ENCODE measurements around the gene UBE2H. TPM values are rescaled to one million over a fixed set of nuclear protein-coding genes. Genes with fewer than 3 reads are reported as not detected.

Gene UBE2H
- total and polyA plus RNA-seq, 8 donors = 19.2 to 150 (median 49.0) TPM

- peaks cover 13 to 47% (median 33%) of the 10 kb centered on the region in 4 donors for H3K4me1 ChIP-seq
- H3K27ac ChIP-seq = peak overlapping the region; percentile 92 to 100 (median 100)
- DNase-seq = peak; percentile 60 to 82
- intact Hi-C loops (cut with DNase I; ENCODE audit: low total_unique reads) = no loop called here
- H3K36me3 ChIP-seq = no peaks in the 10 kb centered on the region
- H3K27me3 ChIP-seq = no peaks in the 10 kb centered on the region
- H3K4me3 ChIP-seq = peak overlapping the region; percentile 73 to 97 (median 78)
- WGBS, 5 donors = 0% methylated on average over 29 to 43 of the region's 43 CpGs
- H3K9me3 ChIP-seq = no peaks in the 10 kb centered on the region
- TF ChIP-seq EP300 (IDR thresholded peaks at IDR 0.05) (no peak), POLR2AphosphoS5 (IDR thresholded peaks at IDR 0.05) (peak in 1 of 3 donors; percentile 17)
Measured at GRCh38 chr7:129952086-129952652, 591 bp downstream of the UBE2H start.

- peak overlapping the region; percentile 73 to 97 (median 78) for H3K4me3 ChIP-seq
- intact Hi-C loops (cut with DNase I; ENCODE audit: low total_unique reads) = no loop called here
- no peaks in the 10 kb centered on the region for H3K36me3 ChIP-seq
- H3K27me3 ChIP-seq = no peaks in the 10 kb centered on the region
- WGBS, 5 donors = 0 to 3% (median 1%) methylated on average over 8 of the region's 8 CpGs
- H3K27ac ChIP-seq = peak overlapping the region; percentile 92 to 100 (median 100)
- DNase-seq = peak in 1 of 2 donors; percentile 71
- H3K9me3 ChIP-seq = no peaks in the 10 kb centered on the region
- peaks cover 13 to 55% (median 38%) of the 10 kb centered on the region in 4 donors for H3K4me1 ChIP-seq
- TF ChIP-seq CTCF (IDR thresholded peaks at IDR 0.05) (no peak), POLR2AphosphoS5 (IDR thresholded peaks at IDR 0.05) (no peak), POLR2A (IDR thresholded peaks at IDR 0.05) (no peak)
Measured at GRCh38 chr7:129951226-129952085, 1.3 kb downstream of the UBE2H start.

- DNase-seq = peak in 1 of 2 donors; percentile 34
- Histone ChIP-seq H3K36me3 (no peaks in the 10 kb centered on the region), H3K4me1 (peaks cover 13 to 59% (median 41%) of the 10 kb centered on the region in 4 donors), H3K9me3 (no peaks in the 10 kb centered on the region), H3K27ac (peak overlapping the region in 4 of 5 donors; percentile 92 to 100 (median 98)), H3K4me3 (peak overlapping the region; percentile 73 to 97 (median 78)), H3K27me3 (no peaks in the 10 kb centered on the region)
- TF ChIP-seq EP300 (IDR thresholded peaks at IDR 0.05) (no peak), POLR2A (IDR thresholded peaks at IDR 0.05) (no peak), POLR2AphosphoS5 (IDR thresholded peaks at IDR 0.05) (no peak), CTCF (IDR thresholded peaks at IDR 0.05) (no peak)
- intact Hi-C loops (cut with DNase I; ENCODE audit: low total_unique reads) = no loop called here
- 6 to 22% (median 10%) methylated on average over 1 of the region's 1 CpG for WGBS, 5 donors
Measured at GRCh38 chr7:129950933-129951225, 1.9 kb downstream of the UBE2H start.

GRCh38 chr7:129950191-129950932 lies 2.4 kb downstream of the UBE2H start:
- Histone ChIP-seq H3K27me3 (no peaks in the 10 kb centered on the region), H3K4me1 (peaks cover 13 to 64% (median 44%) of the 10 kb centered on the region in 4 donors), H3K36me3 (no peaks in the 10 kb centered on the region), H3K4me3 (peak overlapping the region; percentile 73 to 97 (median 78)), H3K27ac (peak overlapping the region; percentile 82 to 100 (median 97)), H3K9me3 (no peaks in the 10 kb centered on the region)
- peak in 1 of 2 donors; percentile 68 for DNase-seq
- TF ChIP-seq EP300 (IDR thresholded peaks at IDR 0.05) (no peak), CTCF (IDR thresholded peaks at IDR 0.05) (no peak), POLR2A (IDR thresholded peaks at IDR 0.05) (no peak), POLR2AphosphoS5 (IDR thresholded peaks at IDR 0.05) (no peak)
- intact Hi-C loops (cut with DNase I; ENCODE audit: low total_unique reads) = no loop called here
- 6 to 7% (median 7%) methylated on average over 9 of the region's 9 CpGs for WGBS, 5 donors

Data from stomach (tissue), 9 donors.